HG03135 (cell line): ENCODE data around the gene ADCYAP1.
A peak's percentile ranks its signal among the peaks of the same experiment; 100 is the strongest.
"Not testable (repeated sequence)": the region's sequence is repeated elsewhere in the genome, so short reads cannot be mapped to it uniquely, and the experiment has no call there.

Experiments
- ATAC-seq: cut with Tn5 transposase; IDR thresholded peaks from one replicate; pipeline ENCODE4 v1.9.1; 2021; ENCODE audit warnings: mild to moderate bottlenecking, moderate library complexity; ENCODE audit not compliant: unreplicated experiment

Gene ADCYAP1

GRCh38 chr18:904218-905090 lies at the start of gene ADCYAP1:
ADCYAP1 (plus strand) TSS chr18:904871; CDS start chr18:905387, 516 bp downstream.
- no peak for ATAC-seq

- no peak for ATAC-seq
These were observed 46.7 kb upstream of the ADCYAP1 start for GRCh38 chr18:857986-858385.

GRCh38 chr18:864872-865273 lies 39.8 kb upstream of the ADCYAP1 start:
- ATAC-seq: peak; percentile 86

GRCh38 chr18:867257-867656 lies 37.4 kb upstream of the ADCYAP1 start:
- no peak for ATAC-seq

- not testable (repeated sequence) for ATAC-seq
These were observed 31.2 kb upstream of the ADCYAP1 start for GRCh38 chr18:873426-873825.

GRCh38 chr18:875912-876311 lies 28.8 kb upstream of the ADCYAP1 start:
- ATAC-seq: no peak

GRCh38 chr18:877238-877637 lies 27.4 kb upstream of the ADCYAP1 start:
- ATAC-seq: no peak

GRCh38 chr18:886076-886475 lies 18.6 kb upstream of the ADCYAP1 start:
- ATAC-seq: no peak

- ATAC-seq: no peak
These were observed 17.0 kb upstream of the ADCYAP1 start for GRCh38 chr18:887716-888115.

GRCh38 chr18:892316-892715 lies 12.4 kb upstream of the ADCYAP1 start:
- no peak for ATAC-seq

GRCh38 chr18:896315-896714 lies 8.4 kb upstream of the ADCYAP1 start:
- no peak for ATAC-seq

GRCh38 chr18:901761-902160 lies 2.9 kb upstream of the ADCYAP1 start:
- no peak for ATAC-seq

GRCh38 chr18:902229-902628 lies 2.4 kb upstream of the ADCYAP1 start:
- ATAC-seq: no peak

- no peak for ATAC-seq
These were observed 970 bp upstream of the ADCYAP1 start for GRCh38 chr18:903701-904100.

GRCh38 chr18:905307-905947 lies 756 bp downstream of the ADCYAP1 start:
- no peak for ATAC-seq

- no peak for ATAC-seq
These were observed 1.3 kb downstream of the ADCYAP1 start for GRCh38 chr18:905948-906415.

GRCh38 chr18:906416-907114 lies 1.9 kb downstream of the ADCYAP1 start:
- no peak for ATAC-seq

- ATAC-seq: no peak
These were observed 2.6 kb downstream of the ADCYAP1 start for GRCh38 chr18:907115-907884.

- ATAC-seq: no peak
These were observed 3.5 kb downstream of the ADCYAP1 start for GRCh38 chr18:907885-908757.
